ENCODE measurements around the gene UNC79. TPM values are rescaled to one million over a fixed set of nuclear protein-coding genes. Genes with fewer than 3 reads are reported as not detected.

Gene UNC79
- polyA plus RNA-seq, 1 donor: 1.1 TPM

- no peak for DNase-seq
Measured at GRCh38 chr14:93663317-93663716, 232.6 kb downstream of the UNC79 start.

- no peak for DNase-seq
Measured at GRCh38 chr14:93665169-93665568, 234.4 kb downstream of the UNC79 start.

- DNase-seq: no peak
Measured at GRCh38 chr14:93669632-93670031, 238.9 kb downstream of the UNC79 start.

GRCh38 chr14:93674343-93674742, 243.6 kb downstream of the UNC79 start:
- DNase-seq: no peak

GRCh38 chr14:93675651-93676050, 244.9 kb downstream of the UNC79 start:
- no peak for DNase-seq

- no peak for DNase-seq
Measured at GRCh38 chr14:93676416-93676958, 245.7 kb downstream of the UNC79 start.

- no peak for DNase-seq
Measured at GRCh38 chr14:93682459-93682858, 251.7 kb downstream of the UNC79 start.

- DNase-seq: no peak
Measured at GRCh38 chr14:93683226-93683625, 252.5 kb downstream of the UNC79 start.

- no peak for DNase-seq
Measured at GRCh38 chr14:93685121-93685895, 254.6 kb downstream of the UNC79 start.

- DNase-seq: no peak
Measured at GRCh38 chr14:93686268-93686667, 255.5 kb downstream of the UNC79 start.

- no peak for DNase-seq
Measured at GRCh38 chr14:93688239-93688666, 257.5 kb downstream of the UNC79 start.

GRCh38 chr14:93688820-93689219, 258.1 kb downstream of the UNC79 start:
- no peak for DNase-seq

GRCh38 chr14:93690146-93690545, 259.4 kb downstream of the UNC79 start:
- no peak for DNase-seq

- DNase-seq: no peak
Measured at GRCh38 chr14:93691042-93691780, 260.5 kb downstream of the UNC79 start.

- no peak for DNase-seq
Measured at GRCh38 chr14:93693914-93694313, 263.2 kb downstream of the UNC79 start.

- DNase-seq: no peak
Measured at GRCh38 chr14:93700928-93701327, 270.2 kb downstream of the UNC79 start.

- DNase-seq: no peak
Measured at GRCh38 chr14:93701562-93701961, 270.8 kb downstream of the UNC79 start.

- no peak for DNase-seq
Measured at GRCh38 chr14:93702946-93703345, 272.2 kb downstream of the UNC79 start.

GRCh38 chr14:93703941-93704340, 273.2 kb downstream of the UNC79 start:
- DNase-seq: no peak

- no peak for DNase-seq
Measured at GRCh38 chr14:93705513-93706156, 274.9 kb downstream of the UNC79 start.

- no peak for DNase-seq
Measured at GRCh38 chr14:93706360-93706955, 275.7 kb downstream of the UNC79 start.

- no peak for DNase-seq
Measured at GRCh38 chr14:93707475-93707874, 276.7 kb downstream of the UNC79 start.
